Fibroblast of lung (primary cell): ENCODE measurements around the gene TMUB1. TPM values are rescaled to one million over a fixed set of nuclear protein-coding genes. Genes with fewer than 3 reads are reported as not detected.

Experiments used
- DNase-seq, 2 donors: peaks; one replicate each; pipeline versions ENCODE4 v3.0.0 to v3.0.0-alpha.2; 2010; ENCODE audit warnings: low read depth in 2 of 2
- H2AFZ ChIP-seq: 2 replicates; pipeline ENCODE4 v1.5.1; 2012; ENCODE audit warnings: low read length, control low read depth, inconsistent platforms
- H3K27ac ChIP-seq: 2 replicates; pipeline ENCODE4 v1.5.1; 2011; ENCODE audit warnings: low read length, control low read depth; ENCODE audit not compliant: insufficient read depth
- H3K27me3 ChIP-seq: 2 replicates; pipeline ENCODE4 v1.5.1; 2011; ENCODE audit warnings: mild to moderate bottlenecking, low read length; ENCODE audit not compliant: control insufficient read depth, insufficient read depth
- H3K36me3 ChIP-seq: 2 replicates; pipeline ENCODE4 v1.5.1; 2011; ENCODE audit warnings: low read length; ENCODE audit not compliant: control insufficient read depth, insufficient read depth
- H3K4me1 ChIP-seq: 2 replicates; pipeline ENCODE4 v1.5.1; 2011; ENCODE audit warnings: low read length; ENCODE audit not compliant: control insufficient read depth, insufficient read depth; ENCODE audit errors: extremely low read depth
- H3K4me2 ChIP-seq: 2 replicates; pipeline ENCODE4 v1.5.1; 2011; ENCODE audit warnings: low read length, control low read depth; ENCODE audit not compliant: insufficient read depth; ENCODE audit errors: extremely low read depth
- H3K4me3 ChIP-seq, 4 experiments: fragments of 200-600 bp in 1 of 4; sonication (generic) in 1 of 4; replicated peaks in 1 of 4; 2 replicates each; pipeline ENCODE4 v1.5.1; 2011 to 2016; ENCODE audit warnings: low read length in 4 of 4, low read depth in 3 of 4, mild to moderate bottlenecking in 3 of 4, control low read depth in 2 of 4, inconsistent platforms in 1 of 4, mixed read lengths in 1 of 4; ENCODE audit not compliant: insufficient read depth in 1 of 4; ENCODE audit errors: control extremely low read depth in 1 of 4
- H3K79me2 ChIP-seq: 2 replicates; pipeline ENCODE4 v1.5.1; 2012; ENCODE audit warnings: mild to moderate bottlenecking, low read length, inconsistent platforms; ENCODE audit not compliant: control insufficient read depth, insufficient read depth
- H3K9ac ChIP-seq: 2 replicates; pipeline ENCODE4 v1.5.1; 2011; ENCODE audit warnings: mild to moderate bottlenecking, low read length, control low read depth; ENCODE audit not compliant: insufficient read depth
- H3K9me3 ChIP-seq: 2 replicates; pipeline ENCODE4 v1.5.1; 2012; ENCODE audit warnings: low read depth, low read length; ENCODE audit not compliant: control insufficient read depth, insufficient read depth
- H4K20me1 ChIP-seq: 2 replicates; pipeline ENCODE4 v1.5.1; 2011; ENCODE audit warnings: low read length; ENCODE audit not compliant: control insufficient read depth, insufficient read depth; ENCODE audit errors: extremely low read depth
- EZH2 ChIP-seq: IDR thresholded peaks from 2 replicates; pipeline ENCODE4 v1.5.1; 2012; ENCODE audit warnings: low read length, control low read depth, mild to moderate bottlenecking; ENCODE audit errors: missing control alignments
- polyA plus RNA-seq, 2 donors: library from polyadenylated mRNA; depleted of rRNA in 1 of 2; stranded (reverse) in 1 of 2; unstranded in 1 of 2; fragments of >200 nt; gene quantifications; 2 replicates each; pipeline ENCODE4 v1.2.1, GENCODE V29; 2011 to 2012; ENCODE audit warnings: missing spikeins in 1 of 2
- total RNA-seq: library from RNA; depleted of rRNA; stranded (reverse); fragments of >200 nt; gene quantifications from 2 replicates; pipeline ENCODE4 v1.2.1, GENCODE V29; 2014
- TF ChIP-seq, protein P1 (sequence below), 2 donors: IDR thresholded peaks in 1 of 2; conservative IDR thresholded peaks in 1 of 2; 1 replicate in 1 of 2; 2 replicates in 1 of 2; pipeline ENCODE4 v1.5.1; 2011 to 2012; ENCODE audit warnings: low read length in 2 of 2, control low read depth in 1 of 2, inconsistent platforms in 1 of 2, low read depth in 1 of 2, mild to moderate bottlenecking in 1 of 2

The TMUB1 gene
- total and polyA plus RNA-seq, 2 donors (not counting 1 experiment from before 2014, with no cell fraction given): 11.9 to 20.3 TPM

DNA sequence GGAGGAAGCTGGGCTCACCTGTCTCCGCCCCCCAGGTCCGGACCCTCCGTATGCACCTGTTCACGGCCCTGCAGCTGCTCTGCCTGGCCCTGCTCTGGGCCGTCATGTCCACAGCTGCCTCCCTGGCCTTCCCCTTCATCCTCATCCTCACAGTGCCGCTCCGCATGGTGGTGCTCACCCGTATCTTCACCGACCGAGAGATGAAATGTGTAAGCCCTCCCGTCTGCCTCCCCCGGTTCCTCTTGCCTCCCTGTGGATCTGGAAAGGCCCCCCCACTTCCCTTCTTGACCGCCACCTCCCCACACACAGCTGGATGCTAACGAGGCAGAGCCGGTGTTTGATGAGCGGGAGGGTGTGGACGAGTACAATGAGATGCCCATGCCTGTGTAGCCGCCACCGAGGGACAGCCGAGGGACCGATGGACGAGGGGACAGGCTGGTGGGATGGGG lies 7.3 kb downstream of the TMUB1 start:
- Histone ChIP-seq H4K20me1 (no peaks in the 10 kb centered on the region), H3K27me3 (no peaks in the 10 kb centered on the region), H3K4me1 (peaks cover 11% of the 10 kb centered on the region), H2AFZ (no peak overlapping the region), H3K9ac (no peak overlapping the region), H3K27ac (no peak overlapping the region), H3K9me3 (no peaks in the 10 kb centered on the region), H3K4me2 (no peak overlapping the region), H3K36me3 (peaks cover 28% of the 10 kb centered on the region), H3K79me2 (peaks cover 18% of the 10 kb centered on the region), H3K4me3 (no peak overlapping the region)
- DNase-seq: no peak
- no peak for TF ChIP-seq EZH2
- TF ChIP-seq, protein P1, sequence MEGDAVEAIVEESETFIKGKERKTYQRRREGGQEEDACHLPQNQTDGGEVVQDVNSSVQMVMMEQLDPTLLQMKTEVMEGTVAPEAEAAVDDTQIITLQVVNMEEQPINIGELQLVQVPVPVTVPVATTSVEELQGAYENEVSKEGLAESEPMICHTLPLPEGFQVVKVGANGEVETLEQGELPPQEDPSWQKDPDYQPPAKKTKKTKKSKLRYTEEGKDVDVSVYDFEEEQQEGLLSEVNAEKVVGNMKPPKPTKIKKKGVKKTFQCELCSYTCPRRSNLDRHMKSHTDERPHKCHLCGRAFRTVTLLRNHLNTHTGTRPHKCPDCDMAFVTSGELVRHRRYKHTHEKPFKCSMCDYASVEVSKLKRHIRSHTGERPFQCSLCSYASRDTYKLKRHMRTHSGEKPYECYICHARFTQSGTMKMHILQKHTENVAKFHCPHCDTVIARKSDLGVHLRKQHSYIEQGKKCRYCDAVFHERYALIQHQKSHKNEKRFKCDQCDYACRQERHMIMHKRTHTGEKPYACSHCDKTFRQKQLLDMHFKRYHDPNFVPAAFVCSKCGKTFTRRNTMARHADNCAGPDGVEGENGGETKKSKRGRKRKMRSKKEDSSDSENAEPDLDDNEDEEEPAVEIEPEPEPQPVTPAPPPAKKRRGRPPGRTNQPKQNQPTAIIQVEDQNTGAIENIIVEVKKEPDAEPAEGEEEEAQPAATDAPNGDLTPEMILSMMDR (conservative IDR thresholded peaks at IDR 0.05 in 1 of 2, IDR thresholded peaks at IDR 0.05 in 1 of 2; ENCODE audit: low read depth in 1 of 2, low read length in 2 of 2): no peak

DNA sequence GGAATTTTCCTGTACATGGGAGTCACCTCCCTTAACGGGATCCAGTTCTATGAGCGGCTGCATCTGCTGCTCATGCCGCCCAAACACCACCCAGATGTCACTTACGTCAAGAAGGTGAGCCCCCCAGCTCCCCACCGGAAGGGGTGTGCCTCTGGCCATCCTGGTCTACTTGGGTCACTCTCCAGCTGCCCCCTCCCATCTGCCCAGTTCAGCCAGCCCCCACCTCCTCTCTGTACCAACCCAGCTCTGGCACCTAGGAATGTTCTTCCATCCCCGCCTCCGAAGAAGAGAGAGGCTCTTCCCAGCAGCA lies 7.7 kb downstream of the TMUB1 start:
- no peaks in the 10 kb centered on the region for H4K20me1 ChIP-seq
- peaks cover 31% of the 10 kb centered on the region for H3K36me3 ChIP-seq
- H3K4me1 ChIP-seq: peaks cover 11% of the 10 kb centered on the region
- H3K27ac ChIP-seq: no peak overlapping the region
- no peak overlapping the region for H2AFZ ChIP-seq
- no peak overlapping the region for H3K9ac ChIP-seq
- H3K9me3 ChIP-seq: no peaks in the 10 kb centered on the region
- H3K27me3 ChIP-seq: no peaks in the 10 kb centered on the region
- no peak overlapping the region for H3K4me2 ChIP-seq
- no peak overlapping the region for H3K4me3 ChIP-seq
- peaks cover 18% of the 10 kb centered on the region for H3K79me2 ChIP-seq
- DNase-seq: no peak
- no peak for TF ChIP-seq EZH2
- TF ChIP-seq, protein P1 (conservative IDR thresholded peaks at IDR 0.05 in 1 of 2, IDR thresholded peaks at IDR 0.05 in 1 of 2; ENCODE audit: low read depth in 1 of 2, low read length in 2 of 2): no peak

- Histone ChIP-seq H3K9ac (no peak overlapping the region), H3K79me2 (peaks cover 14% of the 10 kb centered on the region), H2AFZ (no peak overlapping the region), H3K27ac (no peak overlapping the region), H3K36me3 (peaks cover 36% of the 10 kb centered on the region), H3K27me3 (no peaks in the 10 kb centered on the region), H3K4me1 (peaks cover 11% of the 10 kb centered on the region), H3K9me3 (no peaks in the 10 kb centered on the region), H3K4me3 (no peak overlapping the region), H3K4me2 (no peak overlapping the region), H4K20me1 (no peaks in the 10 kb centered on the region)
- DNase-seq: no peak
- TF ChIP-seq EZH2: no peak
- TF ChIP-seq, protein P1 (conservative IDR thresholded peaks at IDR 0.05 in 1 of 2, IDR thresholded peaks at IDR 0.05 in 1 of 2; ENCODE audit: low read depth in 1 of 2, low read length in 2 of 2): no peak
Observed at GRCh38 chr7:151074817-151075661, 8.3 kb downstream of the TMUB1 start.
